IPS-18a (cell line): Measurements from ENCODE around the gene CD300A.
A peak's percentile ranks its signal among the peaks of the same experiment; 100 is the strongest.

Source experiments
- H3K27ac ChIP-seq: one replicate; pipeline ENCODE4 v1.5.1; 2013; ENCODE audit warnings: low read length
- H3K27me3 ChIP-seq: one replicate; pipeline ENCODE4 v1.6.1; 2013; ENCODE audit warnings: mild to moderate bottlenecking, low read length; ENCODE audit not compliant: control insufficient read depth, insufficient read depth
- H3K36me3 ChIP-seq: one replicate; pipeline ENCODE4 v1.6.1; 2013; ENCODE audit warnings: low read depth, low read length; ENCODE audit not compliant: control insufficient read depth
- H3K4me1 ChIP-seq: one replicate; pipeline ENCODE4 v1.6.1; 2013; ENCODE audit warnings: low read depth, low read length; ENCODE audit not compliant: control insufficient read depth
- H3K4me3 ChIP-seq: one replicate; pipeline ENCODE4 v1.5.1; 2013; ENCODE audit warnings: low read length
- H3K9ac ChIP-seq: one replicate; pipeline ENCODE4 v1.6.1; 2013; ENCODE audit warnings: mild to moderate bottlenecking, low read length, moderate library complexity
- H3K9me3 ChIP-seq: one replicate; pipeline ENCODE4 v1.6.1; 2013; ENCODE audit warnings: low read depth, low read length; ENCODE audit not compliant: control insufficient read depth

Gene CD300A

GRCh38 chr17:74466111-74466827, at the start of gene CD300A:
CD300A (plus strand) TSS chr17:74466634; CDS start chr17:74466704, 70 bp downstream.
- Histone ChIP-seq H3K9me3 (no peaks in the 10 kb centered on the region), H3K4me1 (peaks cover 6% of the 10 kb centered on the region), H3K27me3 (peaks cover 6% of the 10 kb centered on the region), H3K36me3 (no peaks in the 10 kb centered on the region), H3K27ac (no peak within 1 kb of the TSS), H3K9ac (no peak within 1 kb of the TSS), H3K4me3 (peak within 1 kb of the TSS; percentile 15)

- H3K9ac ChIP-seq = no peak overlapping the region
- H3K9me3 ChIP-seq = no peaks in the 10 kb centered on the region
- H3K4me3 ChIP-seq = no peak overlapping the region
- no peaks in the 10 kb centered on the region for H3K27me3 ChIP-seq
- no peak overlapping the region for H3K27ac ChIP-seq
- H3K36me3 ChIP-seq = no peaks in the 10 kb centered on the region
- no peaks in the 10 kb centered on the region for H3K4me1 ChIP-seq
Measured at GRCh38 chr17:74417178-74418045, 49.0 kb upstream of the CD300A start.

GRCh38 chr17:74419928-74420411, 46.5 kb upstream of the CD300A start:
- no peaks in the 10 kb centered on the region for H3K9me3 ChIP-seq
- H3K4me1 ChIP-seq = no peaks in the 10 kb centered on the region
- H3K27me3 ChIP-seq = no peaks in the 10 kb centered on the region
- H3K36me3 ChIP-seq = no peaks in the 10 kb centered on the region
- no peak overlapping the region for H3K27ac ChIP-seq
- H3K4me3 ChIP-seq = no peak overlapping the region
- H3K9ac ChIP-seq = no peak overlapping the region

GRCh38 chr17:74424117-74424516, 42.3 kb upstream of the CD300A start:
- Histone ChIP-seq H3K9me3 (no peaks in the 10 kb centered on the region), H3K36me3 (no peaks in the 10 kb centered on the region), H3K4me3 (no peak overlapping the region), H3K9ac (no peak overlapping the region), H3K4me1 (peaks cover 13% of the 10 kb centered on the region), H3K27me3 (no peaks in the 10 kb centered on the region), H3K27ac (no peak overlapping the region)

GRCh38 chr17:74424657-74425056, 41.8 kb upstream of the CD300A start:
- H3K27ac ChIP-seq = no peak overlapping the region
- no peaks in the 10 kb centered on the region for H3K9me3 ChIP-seq
- H3K4me3 ChIP-seq = no peak overlapping the region
- H3K9ac ChIP-seq = no peak overlapping the region
- H3K27me3 ChIP-seq = peaks cover 4% of the 10 kb centered on the region
- no peaks in the 10 kb centered on the region for H3K36me3 ChIP-seq
- H3K4me1 ChIP-seq = peaks cover 15% of the 10 kb centered on the region

- peaks cover 23% of the 10 kb centered on the region for H3K4me1 ChIP-seq
- no peaks in the 10 kb centered on the region for H3K36me3 ChIP-seq
- no peak overlapping the region for H3K4me3 ChIP-seq
- H3K9ac ChIP-seq = no peak overlapping the region
- peaks cover 22% of the 10 kb centered on the region for H3K27me3 ChIP-seq
- no peak overlapping the region for H3K27ac ChIP-seq
- H3K9me3 ChIP-seq = no peaks in the 10 kb centered on the region
Measured at GRCh38 chr17:74426551-74427047, 39.8 kb upstream of the CD300A start.

- no peaks in the 10 kb centered on the region for H3K36me3 ChIP-seq
- no peak overlapping the region for H3K9ac ChIP-seq
- no peak overlapping the region for H3K27ac ChIP-seq
- H3K4me3 ChIP-seq = no peak overlapping the region
- no peaks in the 10 kb centered on the region for H3K9me3 ChIP-seq
- peaks cover 23% of the 10 kb centered on the region for H3K4me1 ChIP-seq
- H3K27me3 ChIP-seq = peaks cover 24% of the 10 kb centered on the region
Measured at GRCh38 chr17:74427048-74427762, 39.2 kb upstream of the CD300A start.

- Histone ChIP-seq H3K4me3 (no peak overlapping the region), H3K4me1 (peaks cover 23% of the 10 kb centered on the region), H3K36me3 (no peaks in the 10 kb centered on the region), H3K9me3 (no peaks in the 10 kb centered on the region), H3K9ac (no peak overlapping the region), H3K27me3 (peaks cover 27% of the 10 kb centered on the region), H3K27ac (no peak overlapping the region)
Measured at GRCh38 chr17:74427763-74428153, 38.7 kb upstream of the CD300A start.

GRCh38 chr17:74429604-74430384, 36.6 kb upstream of the CD300A start:
- Histone ChIP-seq H3K36me3 (no peaks in the 10 kb centered on the region), H3K27me3 (peaks cover 36% of the 10 kb centered on the region), H3K4me3 (peak overlapping the region; percentile 84), H3K27ac (no peak overlapping the region), H3K9ac (peak overlapping the region; percentile 26), H3K9me3 (no peaks in the 10 kb centered on the region), H3K4me1 (peaks cover 32% of the 10 kb centered on the region)

GRCh38 chr17:74430385-74430705, 36.1 kb upstream of the CD300A start:
- Histone ChIP-seq H3K4me3 (peak overlapping the region; percentile 84), H3K27ac (no peak overlapping the region)

More at GRCh38 chr17:74430385-74430705, 36.1 kb upstream of the CD300A start:
- H3K4me1 ChIP-seq = peaks cover 32% of the 10 kb centered on the region
- no peaks in the 10 kb centered on the region for H3K9me3 ChIP-seq
- H3K9ac ChIP-seq = peak overlapping the region; percentile 26
- H3K36me3 ChIP-seq = no peaks in the 10 kb centered on the region
- peaks cover 36% of the 10 kb centered on the region for H3K27me3 ChIP-seq
